PC-3 (cell line): ENCODE measurements around the gene TUBGCP6.

Experiments used
- CTCF ChIP-seq: fragments of 300-600 bp; sonication (generic); conservative IDR thresholded peaks from 2 replicates; pipeline ENCODE4 v1.5.1; 2017; ENCODE audit warnings: antibody characterized with exemption, low read depth, mild to moderate bottlenecking, low read length
- EZH2 ChIP-seq: fragments of 300-600 bp; sonication (generic); IDR thresholded peaks from one replicate; pipeline ENCODE4 v1.6.1; 2017; ENCODE audit warnings: antibody characterized with exemption, mild to moderate bottlenecking, low read length; ENCODE audit not compliant: unreplicated experiment
- EZH2phosphoT487 ChIP-seq: fragments of 300-600 bp; sonication (generic); IDR thresholded peaks from 2 replicates; pipeline ENCODE4 v1.6.1; 2018; ENCODE audit warnings: mild to moderate bottlenecking, antibody characterized with exemption, low read length, borderline replicate concordance

GRCh38 chr22:50218996-50219727 lies 25.7 kb downstream of the TUBGCP6 start:
- no peak for TF ChIP-seq EZH2
- TF ChIP-seq CTCF = no peak
- no peak for TF ChIP-seq EZH2phosphoT487
